ENCODE results near the gene NUP93.
A peak's percentile ranks its signal among the peaks of the same experiment; 100 is the strongest.
"Not testable (repeated sequence)": the region's sequence is repeated elsewhere in the genome, so short reads cannot be mapped to it uniquely, and the experiment has no call there.

Gene NUP93

GRCh38 chr16:56709443-56710040 is 20.4 kb upstream of the NUP93 start:
- DNase-seq = no peak

- no peak for DNase-seq
These were observed 19.7 kb upstream of the NUP93 start for GRCh38 chr16:56710181-56710737.

- DNase-seq = no peak
These were observed 18.1 kb upstream of the NUP93 start for GRCh38 chr16:56711862-56712261.

GRCh38 chr16:56713794-56714193 is 16.1 kb upstream of the NUP93 start:
- DNase-seq = no peak

- DNase-seq = no peak
These were observed 14.8 kb upstream of the NUP93 start for GRCh38 chr16:56715126-56715525.

- no peak for DNase-seq
These were observed 13.2 kb upstream of the NUP93 start for GRCh38 chr16:56716761-56717160.

- not testable (repeated sequence) for DNase-seq
These were observed 12.4 kb upstream of the NUP93 start for GRCh38 chr16:56717532-56717931.

GRCh38 chr16:56722200-56722842 is 7.6 kb upstream of the NUP93 start:
- no peak for DNase-seq

- DNase-seq = no peak
These were observed 5.7 kb upstream of the NUP93 start for GRCh38 chr16:56724191-56724590.

- DNase-seq = no peak
These were observed 3.6 kb upstream of the NUP93 start for GRCh38 chr16:56726283-56726682.

- no peak for DNase-seq
These were observed 3.0 kb upstream of the NUP93 start for GRCh38 chr16:56726926-56727325.

- no peak for DNase-seq
These were observed 1.9 kb upstream of the NUP93 start for GRCh38 chr16:56728027-56728426.

GRCh38 chr16:56728980-56729734 is 772 bp upstream of the NUP93 start:
- no peak for DNase-seq

- no peak for DNase-seq
These were observed 2.4 kb downstream of the NUP93 start for GRCh38 chr16:56732366-56732765.

GRCh38 chr16:56732832-56733231 is 2.9 kb downstream of the NUP93 start:
- DNase-seq = peak; percentile 23

GRCh38 chr16:56734429-56734828 is 4.5 kb downstream of the NUP93 start:
- no peak for DNase-seq

- DNase-seq = no peak
These were observed 6.5 kb downstream of the NUP93 start for GRCh38 chr16:56736476-56736875.

- no peak for DNase-seq
These were observed 7.6 kb downstream of the NUP93 start for GRCh38 chr16:56737539-56737938.

- DNase-seq = no peak
These were observed 8.3 kb downstream of the NUP93 start for GRCh38 chr16:56738221-56738620.

- DNase-seq = not testable (repeated sequence)
These were observed 9.4 kb downstream of the NUP93 start for GRCh38 chr16:56739378-56739777.

- no peak for DNase-seq
These were observed 11.5 kb downstream of the NUP93 start for GRCh38 chr16:56741399-56741798.

- no peak for DNase-seq
These were observed 12.4 kb downstream of the NUP93 start for GRCh38 chr16:56742030-56742984.

- no peak for DNase-seq
These were observed 13.9 kb downstream of the NUP93 start for GRCh38 chr16:56743840-56744239.
